GM19324 (cell line): Measurements from ENCODE around the gene MTHFR.

Source experiments
- ATAC-seq: cut with Tn5 transposase; IDR thresholded peaks from one replicate; pipeline ENCODE4 v1.9.1; 2021; ENCODE audit warnings: mild to moderate bottlenecking, moderate library complexity; ENCODE audit not compliant: unreplicated experiment, low FRiP score

MTHFR gene

DNA sequence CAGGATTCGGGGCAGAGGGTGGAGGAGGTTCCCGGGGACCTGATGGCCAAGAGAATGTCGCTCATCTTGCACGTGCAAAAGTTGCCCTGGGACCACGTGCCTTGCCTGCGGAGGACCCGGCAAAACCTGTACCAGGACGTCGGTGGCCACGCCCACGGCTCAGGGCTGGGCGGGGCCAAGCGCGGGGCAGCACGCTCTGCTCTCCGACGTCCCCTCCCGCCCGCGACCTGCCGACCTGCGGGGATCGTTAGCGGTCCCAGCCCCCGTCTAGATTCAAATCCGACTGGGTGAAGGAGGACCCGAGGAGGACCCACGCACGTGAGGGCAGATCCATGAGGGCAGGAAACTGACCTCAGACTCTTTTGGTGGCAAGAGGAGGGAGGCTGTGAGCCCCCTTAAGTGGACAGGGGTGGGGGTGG is 43.8 kb downstream of the MTHFR start, which contains the start of gene C1orf167:
C1orf167 (plus strand) TSS at position 206 of the 419 bp plus-strand sequence. CDS start 2,208 bp downstream, outside the sequence.
- no peak for ATAC-seq

DNA sequence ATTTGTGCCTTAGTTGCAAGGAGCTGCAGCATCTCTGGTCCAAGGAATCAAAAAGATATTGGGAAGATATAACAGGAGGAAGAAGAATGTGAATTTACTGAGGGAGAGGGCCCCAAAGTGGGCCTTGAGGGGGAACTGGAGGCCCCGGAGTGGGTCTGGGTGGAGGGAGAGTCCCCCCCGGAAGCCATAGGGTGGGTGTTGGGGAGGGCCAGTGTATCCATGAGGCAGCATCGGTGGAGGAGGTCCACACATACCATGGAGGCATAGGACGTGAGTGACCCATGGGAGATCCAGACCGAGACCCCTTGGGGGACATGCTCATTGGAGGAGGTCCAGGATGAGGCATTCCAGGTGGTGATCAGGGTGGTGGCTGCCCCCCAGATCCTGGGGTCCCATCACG is 44.5 kb downstream of the MTHFR start:
- ATAC-seq, result no peak

DNA sequence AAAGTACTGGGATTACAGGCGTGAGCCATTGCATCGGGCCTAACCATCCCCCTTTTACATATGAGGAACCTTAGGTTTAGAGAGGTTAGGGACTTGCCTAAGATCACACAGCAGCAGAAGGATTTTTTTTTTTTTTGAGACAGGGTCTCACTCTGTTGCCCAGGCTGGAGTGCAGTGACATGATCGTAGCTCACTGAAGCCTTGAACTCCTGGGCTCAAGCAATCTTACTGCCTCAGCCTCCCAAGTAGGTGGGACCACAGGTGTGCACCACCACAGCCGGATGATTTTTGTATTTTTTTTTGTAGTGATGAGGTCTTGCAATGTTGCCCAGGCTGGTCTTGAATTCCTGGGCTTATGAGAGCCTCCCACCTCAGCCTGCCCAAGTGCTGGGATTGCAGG is 46.0 kb downstream of the MTHFR start:
- ATAC-seq, result no peak

DNA sequence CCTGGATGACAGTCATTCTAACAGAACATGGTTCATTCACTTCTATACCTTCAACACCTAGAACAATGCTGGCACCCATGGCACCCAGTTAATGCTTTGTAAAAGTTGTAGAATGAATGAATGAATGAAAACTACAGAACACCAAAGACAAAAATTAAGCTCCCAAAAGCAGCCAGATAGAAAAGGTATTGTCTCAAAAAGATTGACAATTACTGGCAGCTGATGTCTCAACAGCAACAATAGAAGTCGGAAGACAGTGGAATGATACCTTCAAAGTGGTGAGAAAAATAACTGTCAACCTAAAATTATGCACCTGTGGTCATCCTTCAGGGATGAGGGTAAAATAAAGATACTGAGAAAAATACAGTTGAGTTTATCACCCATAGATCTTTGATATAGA is 48.7 kb downstream of the MTHFR start:
- no peak for ATAC-seq

DNA sequence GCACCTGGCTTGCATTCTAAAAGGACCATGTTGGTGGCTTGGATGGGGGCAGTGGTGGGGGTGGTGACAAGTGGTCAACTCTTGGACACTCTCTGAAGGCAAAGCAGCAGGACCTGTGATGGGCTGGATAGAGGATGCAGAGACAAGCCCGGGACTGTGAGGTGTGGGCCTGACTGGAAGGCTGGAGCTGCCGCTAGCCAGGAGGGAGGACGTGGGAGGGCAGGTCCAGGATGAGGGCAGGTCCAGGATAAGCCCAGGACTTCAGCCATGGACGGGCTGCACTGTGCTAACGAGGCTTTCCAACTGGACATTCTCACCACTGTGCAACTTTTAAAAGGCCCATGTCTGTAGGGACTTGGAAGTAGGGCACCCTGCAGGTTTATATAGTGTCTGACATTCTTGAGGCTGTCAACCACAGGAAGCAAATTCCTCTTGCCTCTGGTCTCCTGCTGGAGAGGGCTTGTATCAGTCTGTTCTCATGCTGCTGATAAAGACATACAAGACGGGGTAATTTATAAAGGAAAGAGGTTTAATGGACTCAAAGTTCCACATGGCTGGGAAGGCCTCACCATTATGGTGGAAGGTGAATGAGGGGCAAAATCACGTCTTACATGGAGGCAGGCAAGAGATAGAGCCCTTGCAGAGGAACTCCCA is 52.1 kb downstream of the MTHFR start:
- no peak for ATAC-seq

DNA sequence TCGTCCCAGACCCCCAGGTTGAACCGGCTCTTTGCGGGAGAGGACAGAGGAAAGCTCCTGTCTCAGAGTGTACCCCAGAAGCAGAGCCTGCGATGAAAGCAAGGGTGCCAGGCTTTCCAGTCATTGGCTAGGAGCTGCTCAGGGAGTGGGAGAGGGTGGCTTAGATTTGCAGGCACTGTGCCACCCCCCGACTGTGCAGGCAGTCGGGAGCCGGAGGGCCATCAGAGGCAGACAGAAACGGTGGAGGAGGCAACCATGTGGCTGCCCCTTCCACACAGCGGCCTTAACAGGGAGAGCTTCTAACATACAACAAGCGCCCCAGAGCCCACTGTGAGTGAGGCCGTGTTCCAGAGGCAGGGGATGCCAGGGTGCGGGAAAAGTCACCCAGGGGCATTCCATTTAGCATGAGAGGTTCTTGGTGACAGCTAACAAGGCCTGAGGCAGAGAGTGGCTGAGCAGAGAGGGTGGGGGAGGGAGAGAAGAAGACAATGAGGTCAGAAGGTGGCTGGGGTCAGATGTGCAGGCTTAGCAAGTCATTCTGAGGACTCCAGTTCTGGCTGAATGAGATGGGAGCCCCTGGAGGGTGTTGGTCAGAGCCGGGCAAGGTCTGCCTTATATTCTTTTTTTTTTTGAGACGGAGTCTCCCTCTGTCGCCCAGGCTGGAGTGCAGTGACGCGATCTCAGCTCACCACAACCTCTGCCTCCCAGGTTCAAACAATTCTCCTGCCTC is 53.2 kb downstream of the MTHFR start:
- ATAC-seq, result no peak

DNA sequence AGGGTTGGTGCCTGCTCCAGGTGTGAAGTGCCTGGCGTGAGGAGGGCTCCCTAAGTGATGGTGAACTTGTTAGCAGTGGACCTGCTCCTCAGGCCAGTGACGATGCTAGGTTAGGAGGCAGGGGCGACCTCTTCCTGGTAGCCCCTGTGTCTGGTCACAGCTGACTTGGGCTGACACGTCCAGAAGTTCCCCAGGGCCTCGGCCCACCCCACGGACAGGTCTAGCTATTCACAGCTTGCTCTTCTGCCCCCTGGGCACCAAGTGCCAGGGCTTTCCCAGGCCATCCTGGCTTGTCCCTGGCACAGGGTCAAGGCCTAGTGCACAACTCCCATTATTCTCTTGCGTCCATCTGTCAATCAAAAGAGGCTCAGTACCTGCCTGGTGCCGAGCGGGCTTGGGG is 54.7 kb downstream of the MTHFR start:
- no peak for ATAC-seq

DNA sequence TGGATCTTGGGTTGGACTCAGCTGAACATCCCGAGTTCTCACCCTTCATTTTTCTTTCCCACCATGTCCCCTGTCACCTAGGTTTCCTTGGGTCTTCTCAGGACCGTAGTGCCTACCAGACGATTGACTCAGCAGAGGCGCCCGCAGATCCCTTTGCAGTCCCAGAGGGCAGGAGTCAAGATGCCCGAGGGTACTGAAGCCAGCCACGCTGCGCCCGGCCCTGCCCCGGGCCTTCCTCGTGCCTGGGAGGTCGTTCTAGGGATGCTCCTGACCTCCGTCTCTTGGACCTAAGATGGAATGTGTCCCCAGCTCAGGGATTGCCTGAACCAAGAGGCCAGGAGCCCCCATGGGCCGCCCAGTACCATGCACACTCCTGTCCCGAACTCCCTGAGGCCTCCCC is 55.8 kb downstream of the MTHFR start:
- ATAC-seq, result no peak

DNA sequence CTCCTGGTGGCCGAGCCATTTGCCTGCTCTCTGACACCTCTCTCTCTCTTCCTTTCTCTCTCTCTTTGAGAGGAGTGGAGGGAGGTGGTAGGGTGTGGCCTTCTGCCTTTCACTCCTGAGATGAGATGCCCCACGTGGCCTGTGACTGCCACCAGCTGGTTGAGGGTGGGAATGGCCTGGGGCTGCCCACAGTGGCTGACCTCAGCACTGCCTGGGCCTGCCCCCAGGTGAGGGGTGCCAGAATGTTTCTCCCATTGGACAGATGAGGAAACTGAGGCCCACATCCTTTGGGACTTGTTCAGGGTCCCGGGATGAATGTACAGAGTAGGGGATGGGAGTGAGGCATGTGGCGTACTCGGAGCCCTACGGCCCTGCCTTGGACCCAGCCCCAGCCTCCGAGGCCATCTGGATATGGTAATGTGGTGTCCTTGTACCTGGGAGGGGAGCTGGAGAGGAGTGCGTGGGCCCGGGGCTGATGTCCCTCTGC is 56.5 kb downstream of the MTHFR start:
- ATAC-seq, result no peak

DNA sequence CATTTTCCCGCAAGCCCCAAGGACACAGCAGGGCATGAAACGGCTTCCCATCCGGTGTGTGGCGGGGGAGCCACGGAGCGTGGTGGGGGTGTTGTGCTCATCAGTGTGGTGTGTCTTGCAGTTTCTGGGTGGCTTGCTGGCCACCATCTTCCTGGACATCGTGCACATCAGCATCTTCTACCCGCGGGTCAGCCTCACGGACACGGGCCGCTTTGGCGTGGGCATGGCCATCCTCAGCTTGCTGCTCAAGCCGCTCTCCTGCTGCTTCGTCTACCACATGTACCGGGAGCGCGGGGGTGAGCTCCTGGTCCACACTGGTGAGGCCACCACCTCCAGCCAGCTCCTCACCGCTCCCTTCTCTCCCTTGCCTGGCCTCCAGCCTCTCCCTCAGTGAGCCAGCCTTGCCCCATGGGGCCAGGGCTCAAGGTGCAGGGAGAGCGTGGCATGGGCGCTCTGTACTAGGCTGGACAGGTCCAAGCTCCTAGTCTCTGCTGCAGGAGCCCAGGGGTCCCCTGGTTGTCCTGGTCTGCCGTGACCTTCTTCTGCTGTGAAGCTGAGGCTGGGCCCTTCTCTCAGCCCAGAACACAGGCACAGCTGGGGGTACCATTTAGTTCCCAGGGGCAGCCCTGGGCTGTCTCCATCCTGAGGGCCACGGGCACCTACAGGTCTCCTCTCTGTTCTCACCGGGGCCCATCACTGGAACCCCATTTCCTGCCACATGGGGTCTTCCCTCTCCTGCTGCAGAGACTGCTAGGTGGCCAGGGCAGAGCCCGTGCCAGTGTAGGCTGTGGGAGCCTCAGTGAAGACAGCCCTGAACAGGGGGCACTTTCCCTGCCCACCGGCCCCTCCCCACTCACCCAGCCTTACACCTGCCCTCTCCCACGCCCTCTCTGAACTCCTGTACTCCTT is 57.2 kb downstream of the MTHFR start:
- ATAC-seq, result no peak

DNA sequence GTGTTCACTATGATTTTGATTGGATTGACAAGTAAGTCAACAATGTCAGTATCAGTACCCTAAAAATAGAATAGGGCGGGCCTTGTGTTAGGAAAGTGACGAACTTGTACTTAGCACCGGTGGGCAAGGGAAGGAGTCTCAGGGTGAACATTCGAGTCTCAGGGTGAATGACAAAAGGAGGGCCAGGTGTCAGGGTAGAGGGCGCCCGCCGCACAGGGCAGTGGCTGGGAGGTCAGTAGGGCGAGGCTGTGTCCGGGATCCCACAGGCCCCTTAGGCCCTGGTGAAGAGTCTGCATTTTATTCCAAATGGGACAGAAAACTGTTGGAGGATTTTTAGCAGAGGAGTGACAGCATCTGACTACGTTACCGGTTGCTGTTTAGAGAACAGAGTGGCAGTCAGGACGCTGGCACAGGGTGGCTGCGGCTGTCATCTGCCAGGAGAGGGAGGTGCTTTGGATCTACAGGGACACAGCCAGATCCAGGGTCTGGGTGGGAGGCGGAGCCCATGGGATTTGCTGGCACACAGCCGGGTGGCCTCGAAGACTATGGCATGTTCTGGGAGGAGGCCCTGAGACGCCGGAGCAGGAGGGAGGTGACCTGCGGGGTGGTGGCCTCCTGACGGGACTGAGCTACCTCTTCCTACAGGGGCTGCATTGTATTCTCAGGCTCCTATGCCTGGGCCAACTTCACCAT is 58.8 kb downstream of the MTHFR start:
- no peak for ATAC-seq

DNA sequence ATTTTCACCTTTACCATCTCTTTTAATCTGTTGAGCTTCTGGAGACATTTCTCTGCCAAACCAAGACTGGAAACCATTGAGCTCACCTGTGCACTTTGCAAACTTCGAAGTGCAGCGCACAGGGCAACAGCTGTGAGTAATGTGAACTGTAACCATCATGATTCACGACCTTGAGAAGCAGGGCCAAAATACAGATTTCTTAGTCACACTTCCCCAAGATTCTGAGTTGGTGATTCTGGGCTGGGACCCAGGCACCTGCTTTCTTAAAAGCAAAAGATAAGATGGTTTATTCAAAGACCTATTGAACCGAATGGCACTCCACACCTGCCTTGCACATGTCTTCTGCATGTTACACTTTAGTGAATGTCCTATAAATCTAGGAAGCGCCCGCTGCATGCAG is 59.7 kb downstream of the MTHFR start:
- ATAC-seq, result no peak

DNA sequence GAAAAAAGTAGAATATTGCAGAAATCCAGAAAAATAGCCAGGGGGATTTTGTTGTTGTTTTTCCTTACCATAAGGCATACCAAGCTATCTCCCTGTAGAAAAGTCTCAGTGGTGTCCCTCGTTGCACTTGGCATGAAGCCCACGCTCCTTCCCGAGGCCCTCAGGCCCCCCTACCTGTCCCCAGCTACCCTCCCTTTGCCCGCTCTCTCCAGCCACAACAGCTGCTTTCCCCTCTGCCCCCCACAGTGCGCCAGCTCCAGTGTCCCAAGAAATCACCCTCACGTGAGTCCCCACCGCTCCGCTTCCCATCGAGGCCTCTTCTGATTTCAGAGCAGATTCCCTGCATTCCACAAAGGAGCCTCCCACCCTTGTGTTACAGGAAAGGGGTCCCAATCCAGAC is 61.5 kb downstream of the MTHFR start:
- ATAC-seq, result no peak

DNA sequence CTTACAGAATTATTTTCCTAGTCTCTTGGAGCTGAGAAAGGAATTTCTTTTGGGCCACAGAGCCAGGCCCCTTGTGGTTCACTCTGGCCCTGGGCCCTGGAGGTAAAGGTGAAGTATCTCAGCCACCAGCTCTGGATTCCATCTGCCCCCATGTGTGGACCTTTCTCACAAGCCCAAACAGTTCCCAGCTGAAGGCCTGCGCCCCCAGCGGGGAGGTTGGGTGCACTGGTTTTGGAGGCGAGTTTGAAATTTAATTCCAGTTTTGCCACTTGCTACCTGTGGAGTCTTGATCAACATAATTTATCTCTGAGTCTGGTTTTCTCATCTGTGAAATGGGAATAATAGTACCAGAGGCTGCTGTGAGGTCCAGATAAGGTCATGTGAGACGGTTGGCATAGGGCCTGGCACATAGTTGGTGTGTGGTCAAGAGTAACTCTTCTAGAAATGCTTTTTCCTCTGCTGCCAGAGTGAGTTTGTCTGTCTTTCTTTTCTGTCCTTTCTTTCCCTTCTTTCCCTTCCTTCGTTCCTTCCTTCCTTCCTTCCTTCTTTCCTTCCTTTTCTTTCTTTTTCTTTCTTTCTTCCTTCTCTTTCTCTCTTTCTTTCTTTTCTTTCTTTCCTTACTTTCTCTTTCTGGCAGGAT is 63.7 kb downstream of the MTHFR start:
- ATAC-seq, result no peak

DNA sequence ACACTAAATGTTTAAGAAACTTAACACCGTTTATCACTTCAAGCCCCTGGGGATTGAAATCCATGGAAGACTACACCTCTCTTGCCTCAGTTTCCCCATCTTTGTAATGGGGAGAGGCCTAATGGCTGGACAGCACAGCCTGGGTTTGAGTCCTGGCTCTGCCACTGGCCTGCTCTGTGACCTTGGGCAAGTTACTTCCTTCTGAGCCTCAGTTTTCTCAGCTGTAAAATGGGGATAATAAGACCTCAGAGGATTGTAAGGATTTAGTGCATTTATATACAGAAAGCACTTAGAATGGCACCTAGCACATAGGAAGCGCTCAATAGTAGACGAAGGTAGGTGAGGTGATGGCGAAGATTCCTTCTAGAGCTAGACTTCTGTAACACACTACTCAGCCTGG is 64.3 kb downstream of the MTHFR start:
- no peak for ATAC-seq

DNA sequence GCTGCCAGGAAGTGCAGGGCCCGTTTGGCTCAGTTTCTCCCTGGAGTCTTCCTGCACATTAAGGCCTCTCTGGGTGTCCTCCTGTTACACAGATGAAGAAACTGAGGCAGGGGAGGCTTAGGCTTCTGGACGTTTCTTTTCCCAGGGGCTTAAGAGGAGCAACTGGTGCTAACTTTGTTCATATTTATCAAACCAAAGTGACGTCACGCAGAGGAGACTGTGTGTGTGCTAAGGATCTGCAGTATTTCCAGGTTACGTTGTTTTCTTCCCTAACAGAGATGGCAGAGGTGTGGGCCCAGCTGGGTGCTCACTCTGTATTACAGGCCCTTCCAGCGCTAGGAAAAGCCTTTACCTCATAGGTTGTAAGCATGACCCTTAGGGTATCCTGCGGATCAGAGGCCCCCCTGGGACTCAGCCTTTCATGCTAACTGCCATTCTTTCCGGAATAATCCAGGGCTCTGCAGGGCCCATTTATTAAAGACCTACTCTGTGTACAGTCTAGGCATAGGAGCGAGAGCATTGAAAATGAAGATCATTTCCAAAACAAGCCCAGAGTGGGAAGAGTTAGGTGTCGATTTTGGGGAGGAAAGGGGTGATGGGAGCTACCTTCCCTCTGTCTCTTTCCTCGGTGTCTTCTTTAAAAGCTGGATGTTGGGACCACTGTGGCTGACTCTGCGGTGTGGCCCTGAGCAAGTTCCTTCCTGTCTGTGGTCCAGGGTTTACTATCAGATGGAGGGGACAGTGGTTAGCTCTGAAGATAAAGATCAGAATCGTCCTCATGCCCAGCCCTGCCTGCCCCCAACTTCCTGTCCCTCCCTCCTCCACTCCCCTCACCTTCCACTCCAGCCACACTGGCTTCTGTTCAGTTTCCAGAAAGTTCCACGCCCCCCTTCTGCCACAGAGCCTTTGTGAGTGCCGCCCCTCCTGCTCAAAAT is 65.2 kb downstream of the MTHFR start:
- no peak for ATAC-seq

DNA sequence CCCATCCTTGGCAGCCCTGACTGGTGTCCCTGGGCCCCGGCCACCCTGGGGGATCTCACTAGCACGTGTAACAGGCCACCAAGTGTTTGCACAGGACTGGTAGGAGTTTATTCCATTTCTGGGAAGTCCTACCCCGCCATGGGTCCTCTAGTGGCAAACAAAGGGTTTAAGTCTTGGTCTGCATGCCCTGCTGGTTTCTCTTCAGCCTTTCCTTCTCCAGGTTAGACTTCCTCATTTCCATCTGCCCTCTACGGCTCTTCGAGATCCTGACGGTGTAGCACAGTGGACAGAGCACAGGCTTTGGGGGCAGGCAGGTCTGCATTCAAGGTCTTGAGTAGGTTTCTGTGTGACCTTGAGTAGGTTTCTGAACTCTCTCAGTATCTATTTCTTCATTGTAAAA is 67.0 kb downstream of the MTHFR start:
- ATAC-seq, result no peak

DNA sequence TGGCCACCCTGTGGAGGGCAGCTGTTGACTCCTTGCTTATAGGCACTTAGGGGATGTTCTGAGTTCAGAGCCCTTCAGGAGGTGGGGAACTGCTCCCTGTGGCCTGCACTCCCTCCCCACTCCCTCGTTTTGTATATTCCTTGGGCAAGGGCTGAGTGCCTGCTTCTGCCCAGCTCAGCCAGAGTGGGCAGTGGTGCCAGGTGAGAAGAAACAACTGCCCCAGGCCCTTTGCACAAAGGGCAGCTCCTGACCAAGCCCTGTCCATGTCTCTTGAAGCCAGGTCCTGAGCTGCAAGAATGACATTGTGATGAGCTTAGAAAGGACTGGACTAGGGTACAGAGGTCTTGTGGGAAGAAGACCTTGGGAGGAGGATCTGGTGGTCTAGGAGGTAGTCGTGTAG is 67.7 kb downstream of the MTHFR start:
- ATAC-seq, result no peak
